Gastroesophageal sphincter (tissue), 3 donors: ENCODE measurements around the gene NHSL1.

ENCODE experiments used
- POLR2A ChIP-seq, 2 donors: fragments of 450-650 bp; IDR thresholded peaks; one replicate each; pipeline ENCODE4 v1.6.1; 2017; ENCODE audit warnings: antibody characterized with exemption in 2 of 2, mild to moderate bottlenecking in 2 of 2, moderate library complexity in 1 of 2
- TF ChIP-seq, protein P1 (sequence below), 4 experiments: fragments of 200-600 bp in 2 of 4; fragments of 450-650 bp in 2 of 4; sonication (generic) in 1 of 4; IDR thresholded peaks; one replicate each; pipeline ENCODE4 v1.5.1; 2017 to 2019; ENCODE audit warnings: antibody characterized with exemption in 4 of 4, mild to moderate bottlenecking in 2 of 4, moderate library complexity in 2 of 4

GRCh38 chr6:138485586-138486248, 13.6 kb downstream of the NHSL1 start:
- TF ChIP-seq, protein P1, sequence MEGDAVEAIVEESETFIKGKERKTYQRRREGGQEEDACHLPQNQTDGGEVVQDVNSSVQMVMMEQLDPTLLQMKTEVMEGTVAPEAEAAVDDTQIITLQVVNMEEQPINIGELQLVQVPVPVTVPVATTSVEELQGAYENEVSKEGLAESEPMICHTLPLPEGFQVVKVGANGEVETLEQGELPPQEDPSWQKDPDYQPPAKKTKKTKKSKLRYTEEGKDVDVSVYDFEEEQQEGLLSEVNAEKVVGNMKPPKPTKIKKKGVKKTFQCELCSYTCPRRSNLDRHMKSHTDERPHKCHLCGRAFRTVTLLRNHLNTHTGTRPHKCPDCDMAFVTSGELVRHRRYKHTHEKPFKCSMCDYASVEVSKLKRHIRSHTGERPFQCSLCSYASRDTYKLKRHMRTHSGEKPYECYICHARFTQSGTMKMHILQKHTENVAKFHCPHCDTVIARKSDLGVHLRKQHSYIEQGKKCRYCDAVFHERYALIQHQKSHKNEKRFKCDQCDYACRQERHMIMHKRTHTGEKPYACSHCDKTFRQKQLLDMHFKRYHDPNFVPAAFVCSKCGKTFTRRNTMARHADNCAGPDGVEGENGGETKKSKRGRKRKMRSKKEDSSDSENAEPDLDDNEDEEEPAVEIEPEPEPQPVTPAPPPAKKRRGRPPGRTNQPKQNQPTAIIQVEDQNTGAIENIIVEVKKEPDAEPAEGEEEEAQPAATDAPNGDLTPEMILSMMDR (IDR thresholded peaks at IDR 0.05): no peak
- TF ChIP-seq POLR2A (IDR thresholded peaks at IDR 0.05): no peak
